COLO668 (cell line): ENCODE data around the gene WAS.
"Not testable (repeated sequence)": the region's sequence is repeated elsewhere in the genome, so short reads cannot be mapped to it uniquely, and the experiment has no call there.

Experiments used
- DNase-seq: peaks from one replicate; lab custom pipeline; 2025; ENCODE audit not compliant: unreplicated experiment; lab: John Stamatoyannopoulos, UW

WAS gene

DNA sequence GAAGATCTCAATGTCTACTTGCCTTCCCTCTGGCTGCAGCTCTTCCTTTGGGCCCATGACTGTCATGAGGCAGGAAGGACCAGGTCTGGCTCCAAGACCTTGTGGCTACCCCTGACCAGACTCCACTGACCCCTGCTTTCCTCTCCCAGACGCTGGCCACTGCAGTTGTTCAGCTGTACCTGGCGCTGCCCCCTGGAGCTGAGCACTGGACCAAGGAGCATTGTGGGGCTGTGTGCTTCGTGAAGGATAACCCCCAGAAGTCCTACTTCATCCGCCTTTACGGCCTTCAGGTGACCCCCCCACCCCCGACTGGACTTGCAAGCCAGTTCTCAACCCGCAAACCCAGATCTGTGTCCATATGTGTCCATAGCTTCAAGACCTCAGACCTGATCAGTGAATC, 535 bp downstream of the WAS start:
- DNase-seq, result no peak

DNA sequence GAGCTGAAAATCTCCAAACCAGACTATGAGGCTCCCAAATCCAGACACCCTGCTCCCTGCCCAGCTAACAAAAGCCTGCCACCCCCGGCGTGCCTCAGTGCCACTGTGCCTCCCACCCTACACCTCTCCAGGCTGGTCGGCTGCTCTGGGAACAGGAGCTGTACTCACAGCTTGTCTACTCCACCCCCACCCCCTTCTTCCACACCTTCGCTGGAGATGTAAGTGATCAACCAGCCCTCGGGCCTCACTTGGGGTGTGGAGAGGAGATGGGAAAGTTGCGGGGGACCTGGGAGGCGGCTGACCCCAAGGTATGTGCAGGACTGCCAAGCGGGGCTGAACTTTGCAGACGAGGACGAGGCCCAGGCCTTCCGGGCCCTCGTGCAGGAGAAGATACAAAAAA, 1.8 kb downstream of the WAS start:
- no peak for DNase-seq

DNA sequence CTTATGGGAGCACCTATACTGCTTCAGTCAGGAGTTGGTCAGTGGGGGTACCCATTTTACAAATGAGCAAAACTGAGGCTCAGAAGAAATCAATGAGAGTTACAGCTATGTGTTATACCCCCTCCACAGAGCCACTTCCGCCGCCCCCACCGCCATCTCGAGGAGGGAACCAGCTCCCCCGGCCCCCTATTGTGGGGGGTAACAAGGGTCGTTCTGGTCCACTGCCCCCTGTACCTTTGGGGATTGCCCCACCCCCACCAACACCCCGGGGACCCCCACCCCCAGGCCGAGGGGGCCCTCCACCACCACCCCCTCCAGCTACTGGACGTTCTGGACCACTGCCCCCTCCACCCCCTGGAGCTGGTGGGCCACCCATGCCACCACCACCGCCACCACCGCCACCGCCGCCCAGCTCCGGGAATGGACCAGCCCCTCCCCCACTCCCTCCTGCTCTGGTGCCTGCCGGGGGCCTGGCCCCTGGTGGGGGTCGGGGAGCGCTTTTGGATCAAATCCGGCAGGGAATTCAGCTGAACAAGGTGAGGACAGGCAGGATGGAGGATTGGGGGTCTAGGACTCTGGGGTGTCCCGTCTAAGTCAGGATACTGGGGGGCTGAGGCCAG, 5.0 kb downstream of the WAS start:
- no peak for DNase-seq

DNA sequence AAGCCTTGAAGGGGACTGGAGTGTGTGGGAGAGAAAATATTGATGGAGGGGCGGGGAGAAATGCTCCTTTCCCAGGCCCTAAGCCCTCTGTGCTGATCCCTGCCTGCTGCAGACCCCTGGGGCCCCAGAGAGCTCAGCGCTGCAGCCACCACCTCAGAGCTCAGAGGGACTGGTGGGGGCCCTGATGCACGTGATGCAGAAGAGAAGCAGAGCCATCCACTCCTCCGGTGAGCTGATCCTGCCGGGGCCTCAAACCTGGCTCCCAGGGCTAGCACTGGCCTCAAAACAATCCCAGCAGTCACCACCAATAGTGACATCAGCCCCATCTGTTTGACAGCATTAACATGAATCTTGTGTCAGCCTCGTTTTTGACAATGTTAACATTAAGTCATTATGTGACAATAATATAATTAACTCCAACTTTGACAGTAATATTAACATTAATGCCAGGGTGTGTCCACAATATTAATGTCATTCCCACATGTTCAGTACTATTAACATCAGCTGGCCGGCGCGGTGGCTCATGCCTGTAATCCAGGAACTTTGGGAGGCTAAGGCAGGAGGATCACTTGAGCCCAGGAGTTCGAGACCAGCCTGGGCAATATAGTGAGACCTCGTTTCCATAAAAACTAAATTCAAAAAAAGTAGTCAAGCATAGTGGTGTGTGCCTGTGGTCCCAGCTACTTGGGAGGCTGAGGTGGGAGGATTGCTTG, 5.8 kb downstream of the WAS start:
- no peak for DNase-seq

DNA sequence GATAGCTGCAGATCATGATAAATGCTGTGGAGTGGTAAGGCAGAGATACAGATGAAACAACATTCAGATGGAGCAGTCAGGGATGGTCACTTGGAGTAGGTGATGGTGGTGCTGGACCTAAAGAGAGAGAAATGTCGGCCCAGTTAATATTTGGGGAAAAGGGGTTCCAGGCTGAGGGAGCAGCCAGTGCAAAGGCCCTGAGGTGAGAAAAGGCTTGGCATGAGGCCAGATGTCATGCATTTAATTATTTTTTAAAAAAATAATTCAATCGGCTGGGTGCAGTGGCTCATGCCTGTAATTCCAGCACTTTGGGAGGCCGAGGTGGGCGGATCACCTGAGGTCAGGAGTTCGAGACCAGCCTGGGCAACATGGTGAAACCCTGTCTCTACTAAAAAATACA, 8.1 kb downstream of the WAS start:
- not testable (repeated sequence) for DNase-seq

DNA sequence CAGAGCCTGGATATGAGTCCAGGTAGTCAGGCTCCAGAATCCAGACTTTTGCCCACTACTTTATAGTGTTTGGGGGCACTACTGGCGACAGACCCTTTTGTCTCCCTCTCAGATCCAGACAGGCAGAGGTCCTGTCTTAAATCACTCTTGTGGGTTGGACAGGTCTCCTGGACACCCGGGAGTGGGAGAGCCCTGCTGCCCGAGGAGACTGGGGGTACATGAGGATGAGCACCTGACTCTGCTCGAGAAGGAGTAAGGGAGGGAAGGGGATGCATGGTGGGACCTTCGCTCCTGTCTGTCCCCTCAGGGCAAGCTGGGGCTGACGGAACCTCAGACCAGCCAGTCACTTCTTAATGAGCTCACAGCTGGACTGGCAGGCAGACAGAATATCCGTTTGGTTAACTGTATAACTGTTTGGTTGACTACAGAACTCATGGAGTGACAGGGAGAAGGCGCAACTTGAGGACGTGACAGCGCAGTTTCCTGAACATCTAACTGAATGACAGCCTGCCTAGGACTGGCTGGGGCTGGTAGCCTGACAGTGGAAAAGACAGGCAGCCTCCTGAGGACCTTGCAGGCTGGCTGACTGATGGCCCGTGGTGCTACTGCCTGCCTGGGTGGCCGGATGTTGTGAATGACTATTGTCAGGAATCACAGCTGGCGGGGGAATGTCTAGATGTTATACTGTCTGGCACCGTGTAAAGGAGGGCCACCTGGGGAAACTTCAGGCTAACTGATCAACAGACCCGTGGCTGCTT, 11.4 kb downstream of the WAS start:
- peak; percentile 51 for DNase-seq

DNA sequence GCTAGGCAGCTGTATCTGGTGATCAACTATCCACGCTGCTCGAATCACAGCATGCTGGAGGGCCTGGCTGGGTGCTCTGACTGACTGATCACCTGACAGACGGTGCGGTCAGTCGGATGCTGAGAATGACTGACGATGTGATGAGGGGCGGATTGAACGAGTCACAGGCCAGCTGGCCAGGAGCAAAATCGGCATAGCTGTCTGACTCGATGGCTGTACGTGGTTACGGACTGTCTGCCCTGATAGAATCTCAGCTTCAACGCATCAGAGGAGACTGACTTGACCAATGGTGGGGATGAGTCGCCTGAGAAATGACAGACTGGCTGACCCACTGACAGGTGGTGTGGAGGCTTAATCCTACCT, 11.9 kb downstream of the WAS start:
- DNase-seq, result peak; percentile 51

DNA sequence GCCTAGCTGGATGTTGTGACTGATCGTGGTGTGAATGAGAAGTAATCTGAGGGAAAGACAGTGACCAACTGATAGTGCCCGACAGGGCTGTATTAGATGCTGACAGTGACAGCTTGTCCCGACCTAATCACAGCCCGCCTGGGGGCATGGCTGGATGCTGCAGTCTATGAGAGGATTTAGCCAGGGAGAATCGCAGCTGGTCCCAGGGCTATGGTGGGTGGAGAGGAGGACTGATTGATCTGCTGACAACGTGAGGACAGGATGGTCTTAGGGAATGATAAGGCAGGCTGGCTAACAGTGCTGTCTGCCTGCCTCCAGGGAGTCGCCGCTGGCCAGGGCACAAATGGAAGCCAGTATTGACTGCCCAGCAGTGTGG, 12.3 kb downstream of the WAS start:
- peak; percentile 31 for DNase-seq

DNA sequence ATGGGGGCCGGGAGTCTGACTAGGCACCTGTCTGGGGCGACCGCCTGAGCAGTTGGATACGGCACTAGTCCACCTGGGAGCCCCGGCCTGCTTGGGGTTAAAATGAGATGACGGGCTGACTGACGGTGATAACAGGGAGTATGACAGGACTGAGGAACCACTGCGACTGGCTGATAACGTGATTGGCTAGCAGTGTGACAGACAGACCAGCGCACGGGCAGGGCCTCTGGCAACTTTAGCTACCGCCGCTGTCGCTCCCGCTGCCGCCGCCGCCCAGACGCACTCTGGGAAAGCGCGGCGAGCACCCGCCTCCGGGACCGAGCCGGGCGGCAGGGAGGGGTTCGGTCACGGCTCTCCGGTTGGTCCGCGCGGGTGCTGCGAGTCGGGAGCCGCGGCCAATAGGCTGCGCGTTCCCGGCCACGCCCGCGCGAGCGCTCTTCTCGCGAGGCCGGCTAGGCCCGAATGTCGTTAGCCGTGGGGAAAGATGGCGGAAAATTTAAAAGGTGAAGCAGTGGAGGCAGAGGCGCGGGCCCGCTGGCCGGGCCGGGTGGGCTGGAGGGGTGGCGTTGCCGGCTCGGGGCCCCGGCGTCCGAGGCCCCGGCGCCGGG, 12.8 kb downstream of the WAS start, which contains the start of gene SUV39H1:
Gene SUV39H1, plus strand, starts transcription at position 434 of the 608 bp plus-strand sequence. Its CDS starts 51 bp downstream, at position 485.
- peak; percentile 95 for DNase-seq

DNA sequence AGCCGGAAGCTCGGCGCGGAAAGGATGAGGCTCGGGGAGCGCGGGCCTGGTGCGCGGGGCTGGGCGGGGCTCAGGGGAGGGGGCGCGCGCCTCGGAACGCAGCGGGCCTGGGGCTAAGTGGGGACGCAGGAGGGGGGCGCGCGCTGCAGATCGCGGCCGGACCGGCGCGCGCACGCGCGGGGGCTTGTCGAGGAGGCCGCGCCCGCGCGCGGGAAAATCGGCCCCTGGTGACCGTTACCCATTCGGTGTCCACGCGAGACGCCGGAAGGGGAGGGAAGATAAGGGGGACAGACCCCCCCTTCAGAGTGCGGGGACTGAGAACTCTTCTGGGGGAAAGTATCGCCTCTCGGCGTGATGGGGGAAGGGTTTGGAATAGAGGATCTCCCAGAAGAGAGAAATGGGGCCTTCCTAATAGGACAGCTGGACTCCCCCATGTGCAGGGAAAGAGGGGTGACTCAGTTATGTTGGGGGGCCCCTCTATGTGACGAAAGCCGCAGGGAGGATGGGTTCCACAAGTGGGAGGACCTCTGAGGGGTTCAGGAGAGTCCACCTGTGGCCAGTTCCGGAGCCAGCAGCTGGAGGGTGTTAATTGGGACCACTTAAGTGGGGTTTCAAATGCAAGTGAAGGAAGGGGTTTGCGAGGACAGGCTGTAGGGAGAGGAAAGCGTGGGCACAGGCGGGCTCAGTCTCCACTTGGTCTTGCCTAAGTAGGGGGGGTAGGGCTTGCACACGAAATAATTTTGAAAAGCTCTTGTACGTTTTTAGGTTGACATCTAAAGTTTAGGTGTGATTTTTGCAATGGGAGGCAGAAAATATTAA, 13.5 kb downstream of the WAS start:
- DNase-seq, result peak; percentile 78

DNA sequence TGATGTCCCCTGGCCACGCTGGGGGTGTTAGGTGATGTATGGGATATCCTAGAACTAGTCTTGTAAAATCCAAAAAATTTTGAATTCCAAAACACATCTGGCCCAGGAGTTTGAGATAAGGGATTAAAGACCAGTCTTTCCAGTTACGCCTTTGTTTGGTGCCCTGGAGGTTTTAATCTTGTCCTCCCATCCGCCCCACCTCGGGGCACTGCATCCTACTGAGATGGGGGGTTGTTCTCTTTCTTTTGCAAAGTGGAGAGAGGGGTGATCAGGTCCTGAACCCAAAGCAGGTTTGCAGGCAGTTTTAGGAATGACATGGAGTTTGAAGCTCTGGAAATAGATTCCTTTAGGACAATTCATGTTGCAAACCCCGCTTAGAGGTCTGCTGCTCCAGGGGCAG, 14.7 kb downstream of the WAS start:
- no peak for DNase-seq

DNA sequence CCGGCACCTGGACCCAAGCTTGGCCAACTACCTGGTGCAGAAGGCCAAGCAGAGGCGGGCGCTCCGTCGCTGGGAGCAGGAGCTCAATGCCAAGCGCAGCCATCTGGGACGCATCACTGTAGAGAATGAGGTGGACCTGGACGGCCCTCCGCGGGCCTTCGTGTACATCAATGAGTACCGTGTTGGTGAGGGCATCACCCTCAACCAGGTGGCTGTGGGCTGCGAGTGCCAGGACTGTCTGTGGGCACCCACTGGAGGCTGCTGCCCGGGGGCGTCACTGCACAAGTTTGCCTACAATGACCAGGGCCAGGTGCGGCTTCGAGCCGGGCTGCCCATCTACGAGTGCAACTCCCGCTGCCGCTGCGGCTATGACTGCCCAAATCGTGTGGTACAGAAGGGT, 16.6 kb downstream of the WAS start:
- DNase-seq, result no peak

DNA sequence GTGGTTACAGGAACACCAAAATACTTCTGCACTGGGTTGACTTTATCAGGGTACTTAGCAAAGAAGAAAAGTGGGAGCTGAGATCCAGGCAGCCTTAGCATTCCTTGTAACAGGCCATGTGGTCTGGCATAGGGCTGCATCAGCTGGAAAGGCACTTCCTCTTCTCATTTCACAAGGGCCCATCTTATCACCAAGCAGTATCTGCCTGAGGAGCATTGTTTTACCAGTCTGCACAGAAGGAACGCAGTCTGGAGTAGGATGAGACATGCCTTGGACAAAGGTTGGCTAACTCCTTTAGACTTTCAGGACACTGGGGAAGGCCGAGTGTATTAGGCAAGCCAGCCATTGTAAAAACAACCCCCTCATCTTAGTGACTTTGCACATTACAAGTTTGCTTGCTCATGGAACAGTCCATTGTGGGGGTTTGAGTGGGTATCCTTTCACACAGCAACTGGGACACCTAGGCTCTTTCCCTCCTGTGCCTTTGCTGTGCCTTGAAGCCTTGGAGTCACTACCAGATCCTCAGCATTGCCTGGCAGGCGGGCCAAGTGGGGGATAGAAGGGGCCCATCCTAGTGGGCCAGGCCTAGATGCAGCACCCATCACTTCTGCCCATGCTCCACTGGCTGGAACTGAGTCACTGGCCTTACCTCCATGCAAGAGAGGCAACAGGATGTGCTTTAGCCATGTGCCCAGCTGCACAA, 17.5 kb downstream of the WAS start:
- DNase-seq, result no peak

DNA sequence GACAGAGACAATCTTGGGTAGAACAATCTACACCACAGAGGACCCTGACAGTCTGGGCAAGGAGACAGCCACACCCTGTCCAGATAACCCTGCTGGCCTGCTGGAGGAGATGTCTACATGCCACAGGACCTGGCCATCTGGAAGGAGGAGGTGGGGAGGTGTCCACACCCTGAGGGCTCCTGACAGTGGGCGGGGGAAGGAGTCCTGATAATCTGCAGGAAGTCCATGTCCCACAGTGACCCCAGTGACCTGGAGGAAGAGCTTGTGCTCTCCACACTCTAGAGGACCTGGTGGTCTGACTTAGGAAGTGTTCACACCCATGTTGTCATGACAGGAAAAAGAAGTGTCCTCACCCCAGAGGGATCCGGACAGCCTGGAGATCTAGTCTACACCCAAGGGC, 18.4 kb downstream of the WAS start:
- no peak for DNase-seq

DNA sequence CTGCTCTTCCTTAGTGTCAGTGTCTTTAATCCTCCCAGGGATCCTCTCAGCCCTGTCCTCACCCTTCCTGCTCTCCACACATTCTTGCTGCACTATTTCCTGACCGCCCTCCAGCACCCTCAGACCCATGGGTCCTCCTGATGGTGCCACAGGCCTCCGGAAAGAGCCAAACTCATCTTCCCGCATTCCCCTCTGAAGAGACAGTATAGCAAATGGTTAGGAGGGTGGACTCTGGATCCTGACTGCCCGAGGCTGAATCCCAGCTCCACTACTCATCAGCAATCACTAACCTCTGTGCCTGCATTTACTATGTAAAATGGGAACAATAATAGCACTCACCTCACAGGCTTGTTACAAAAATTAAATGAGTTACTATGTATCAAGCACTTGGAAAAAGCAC, 19.1 kb downstream of the WAS start:
- DNase-seq, result no peak

DNA sequence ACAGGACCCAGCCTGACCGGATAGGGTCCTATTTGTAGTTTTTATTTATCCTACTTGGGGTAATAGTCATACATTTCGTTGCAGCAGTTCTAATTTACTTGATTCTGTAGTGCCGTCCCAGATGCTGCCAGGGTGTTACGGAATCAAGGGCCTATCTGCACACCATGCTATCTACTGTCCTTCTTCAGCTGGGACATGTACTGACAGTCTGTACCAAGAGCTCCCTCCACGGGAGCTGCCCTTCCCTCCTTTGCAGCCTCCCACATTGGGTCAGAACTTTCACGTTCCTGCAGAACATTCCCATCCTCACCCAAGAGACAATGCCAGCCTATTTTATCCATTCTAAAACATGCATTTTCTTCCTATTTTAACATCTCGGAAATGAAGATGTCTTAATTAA, 19.6 kb downstream of the WAS start:
- no peak for DNase-seq

DNA sequence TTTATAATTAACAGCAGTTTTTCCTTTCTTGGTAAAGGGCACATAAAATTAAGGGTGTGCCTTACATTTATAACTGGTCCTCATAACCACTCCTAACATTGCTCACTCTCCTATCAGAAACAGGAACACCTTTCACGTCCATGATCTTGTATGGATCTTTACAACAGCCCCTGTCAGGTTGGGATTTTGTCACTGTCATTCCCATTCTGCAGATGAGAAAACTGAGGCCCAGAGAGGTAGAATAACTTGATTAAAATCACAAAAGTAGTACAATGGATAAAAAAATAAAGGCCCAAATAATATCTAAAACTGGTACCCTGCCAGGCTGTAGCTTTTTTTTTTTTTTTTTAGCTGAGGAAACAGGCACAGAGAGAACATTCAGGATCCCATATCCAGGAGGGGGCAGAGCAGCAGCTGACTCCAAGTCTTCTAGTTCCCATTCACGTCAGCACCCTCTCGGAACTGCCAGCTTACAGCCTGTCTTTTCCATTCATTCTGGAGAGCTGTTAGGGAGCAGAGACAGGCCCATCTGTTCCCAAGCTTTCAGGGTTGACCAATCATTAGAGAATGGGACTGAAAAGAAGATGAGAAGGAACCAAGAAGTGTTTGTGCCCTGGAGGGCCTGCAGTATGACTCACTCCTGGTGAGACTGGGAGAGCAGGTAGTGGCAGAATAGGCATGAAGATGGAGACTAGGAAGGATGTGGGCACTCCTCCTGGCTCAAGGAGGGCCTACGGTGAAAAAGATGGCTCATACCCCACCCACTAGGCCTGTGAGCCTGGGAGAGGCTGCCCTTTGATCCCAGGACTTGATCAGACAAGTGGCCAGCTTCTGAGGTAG, 20.3 kb downstream of the WAS start:
- DNase-seq, result no peak

DNA sequence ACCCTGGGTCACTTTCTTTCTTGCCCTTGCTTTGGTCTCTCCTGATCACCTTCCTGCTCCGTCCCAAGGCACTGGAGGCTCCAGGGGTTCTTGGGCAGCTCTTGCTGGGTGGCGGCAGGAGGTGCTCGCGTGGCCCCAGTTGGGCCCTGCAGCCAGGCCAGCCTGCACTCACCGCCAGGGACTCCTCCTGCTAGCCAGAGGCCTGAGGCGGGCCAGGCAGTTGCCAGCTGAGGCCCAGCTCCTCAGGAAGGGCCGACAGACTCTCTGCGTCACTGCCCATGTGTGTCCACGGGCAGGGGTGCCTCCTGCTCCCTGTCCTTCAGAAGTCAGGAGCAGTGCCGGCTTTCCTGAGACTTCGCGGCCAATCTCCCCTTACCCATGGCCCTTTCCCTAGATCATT, 22.3 kb downstream of the WAS start:
- DNase-seq, result no peak

DNA sequence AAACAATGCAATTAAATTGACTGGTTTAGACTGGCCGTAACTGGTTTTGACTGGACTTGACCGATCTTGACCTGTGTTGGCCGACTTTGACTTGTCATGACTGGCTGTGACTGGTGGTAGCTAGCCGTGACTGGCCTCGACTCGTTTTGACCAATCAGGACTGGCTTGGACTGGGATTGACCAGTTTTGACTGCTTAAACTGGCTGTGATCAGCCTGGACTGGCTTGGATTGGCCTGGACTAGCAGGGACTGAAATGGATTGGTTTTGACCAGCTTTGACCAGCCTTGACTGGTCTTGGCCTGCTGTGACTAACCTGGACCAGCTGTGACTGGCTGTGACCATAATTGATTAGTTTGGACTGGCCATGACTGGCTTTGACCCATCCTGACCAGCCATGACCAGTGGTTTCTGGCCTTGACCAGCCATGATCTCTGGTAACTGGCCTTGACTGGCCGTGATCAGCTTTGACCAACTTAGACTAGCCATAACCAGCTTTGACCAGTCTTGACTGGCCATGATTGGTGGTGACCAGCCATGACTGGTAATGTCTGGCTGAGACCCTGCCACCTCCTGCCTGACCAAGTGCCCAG, 26.0 kb downstream of the WAS start:
- no peak for DNase-seq
